DOHH2 (cell line): ENCODE measurements around the gene HTRA1.

Experiments
- H3F3A ChIP-seq: fragments of 200-600 bp; sonication (generic), shearing (Covaris generic); 2 replicates; pipeline ENCODE4 v1.6.0; 2016; ENCODE audit warnings: antibody characterized with exemption, mild to moderate bottlenecking; ENCODE audit not compliant: control insufficient read depth, insufficient read depth
- H3K27ac ChIP-seq: fragments of 200-600 bp; sonication (generic); 2 replicates; pipeline ENCODE4 v1.5.1; 2014; ENCODE audit warnings: low read depth, mild to moderate bottlenecking, low read length, moderate library complexity
- H3K27me3 ChIP-seq: fragments of 200-600 bp; sonication (generic); 2 replicates; pipeline ENCODE4 v1.6.1; 2014; ENCODE audit warnings: mild to moderate bottlenecking, low read length, mixed read lengths; ENCODE audit not compliant: control insufficient read depth
- H3K36me3 ChIP-seq: fragments of 200-600 bp; sonication (generic); 2 replicates; pipeline ENCODE4 v1.6.1; 2014; ENCODE audit warnings: mild to moderate bottlenecking, low read length, moderate library complexity, mixed read lengths; ENCODE audit not compliant: control insufficient read depth
- H3K4me1 ChIP-seq: fragments of 200-600 bp; sonication (generic); 2 replicates; pipeline ENCODE4 v1.6.1; 2014; ENCODE audit warnings: mild to moderate bottlenecking, low read length, mixed read lengths; ENCODE audit not compliant: control insufficient read depth
- H3K4me2 ChIP-seq: fragments of 200-600 bp; sonication (generic); 2 replicates; pipeline ENCODE4 v1.6.0; 2014; ENCODE audit warnings: mild to moderate bottlenecking, low read length, moderate library complexity
- H3K4me3 ChIP-seq: fragments of 200-600 bp; sonication (generic); 2 replicates; pipeline ENCODE4 v1.5.1; 2014; ENCODE audit warnings: mild to moderate bottlenecking, low read length, mixed read lengths
- H3K79me2 ChIP-seq: fragments of 200-600 bp; sonication (generic); 2 replicates; pipeline ENCODE4 v1.6.1; 2014; ENCODE audit warnings: mild to moderate bottlenecking, low read length, mixed read lengths; ENCODE audit not compliant: control insufficient read depth
- H3K9me2 ChIP-seq: fragments of 200-600 bp; sonication (generic); replicated peaks from 2 replicates; pipeline ENCODE4 v1.6.1; 2014; ENCODE audit warnings: mild to moderate bottlenecking, low read length, mixed read lengths; ENCODE audit not compliant: control insufficient read depth
- H3K9me3 ChIP-seq: fragments of 200-600 bp; sonication (generic); 2 replicates; pipeline ENCODE4 v1.6.1; 2014; ENCODE audit warnings: antibody characterized with exemption, low read length, mixed read lengths; ENCODE audit not compliant: control insufficient read depth, insufficient read depth
- H4K20me1 ChIP-seq: fragments of 200-600 bp; sonication (generic); 2 replicates; pipeline ENCODE4 v1.6.0; 2014; ENCODE audit warnings: low read depth, mild to moderate bottlenecking, antibody characterized with exemption, low read length, moderate library complexity; ENCODE audit not compliant: control insufficient read depth, insufficient read depth
- CTCF ChIP-seq: fragments of 200-600 bp; sonication (generic); IDR thresholded peaks from one replicate; pipeline ENCODE4 v1.5.1; 2014; ENCODE audit warnings: antibody characterized with exemption, mild to moderate bottlenecking, low read depth, low read length; ENCODE audit not compliant: poor library complexity, severe bottlenecking
- EZH2phosphoT487 ChIP-seq: fragments of 200-600 bp; sonication (generic); IDR thresholded peaks from 2 replicates; pipeline ENCODE4 v1.6.1; 2017; ENCODE audit warnings: borderline replicate concordance, mild to moderate bottlenecking, antibody characterized with exemption, low read length, moderate library complexity, mixed read lengths

Gene HTRA1

GRCh38 chr10:122464586-122464985 lies 3.2 kb downstream of the HTRA1 start:
- Histone ChIP-seq H3K79me2 (no peaks in the 10 kb centered on the region), H3K4me2 (no peak overlapping the region), H3K27ac (no peak overlapping the region), H3K36me3 (no peaks in the 10 kb centered on the region), H3K9me2 (no peaks in the 10 kb centered on the region), H4K20me1 (no peaks in the 10 kb centered on the region; the same call in 1 of the 2 replicates), H3F3A (no peaks in the 10 kb centered on the region), H3K4me3 (no peak overlapping the region), H3K9me3 (no peaks in the 10 kb centered on the region), H3K4me1 (no peaks in the 10 kb centered on the region), H3K27me3 (peaks cover under 1% of the 10 kb centered on the region; the same call in 1 of the 2 replicates)
- no peak for TF ChIP-seq EZH2phosphoT487
- TF ChIP-seq CTCF: no peak

GRCh38 chr10:122465401-122466040 lies 4.2 kb downstream of the HTRA1 start:
- no peaks in the 10 kb centered on the region for H3K36me3 ChIP-seq
- H4K20me1 ChIP-seq: no peaks in the 10 kb centered on the region; the same call in 1 of the 2 replicates
- no peaks in the 10 kb centered on the region for H3K27me3 ChIP-seq
- no peak overlapping the region for H3K27ac ChIP-seq
- no peak for TF ChIP-seq EZH2phosphoT487
- no peak for TF ChIP-seq CTCF
- H3K4me2 ChIP-seq: no peak overlapping the region
- H3K9me3 ChIP-seq: no peaks in the 10 kb centered on the region
- no peak overlapping the region for H3K4me3 ChIP-seq
- no peaks in the 10 kb centered on the region for H3K9me2 ChIP-seq
- no peaks in the 10 kb centered on the region for H3K4me1 ChIP-seq
- H3F3A ChIP-seq: no peaks in the 10 kb centered on the region
- no peaks in the 10 kb centered on the region for H3K79me2 ChIP-seq

- Histone ChIP-seq H3K4me2 (no peak overlapping the region), H3K4me1 (no peaks in the 10 kb centered on the region), H3K27ac (no peak overlapping the region), H3K9me3 (no peaks in the 10 kb centered on the region), H3K27me3 (no peaks in the 10 kb centered on the region; the same call in 1 of the 2 replicates), H3K79me2 (no peaks in the 10 kb centered on the region), H3K9me2 (no peaks in the 10 kb centered on the region), H3K36me3 (no peaks in the 10 kb centered on the region), H3K4me3 (no peak overlapping the region), H3F3A (no peaks in the 10 kb centered on the region), H4K20me1 (no peaks in the 10 kb centered on the region; the same call in 1 of the 2 replicates)
- TF ChIP-seq EZH2phosphoT487 (no peak), CTCF (no peak)
Measured at GRCh38 chr10:122466951-122467381, 5.6 kb downstream of the HTRA1 start.
